Measurements from ENCODE around the gene SCUBE1. TPM values are rescaled to one million over a fixed set of nuclear protein-coding genes. Genes with fewer than 3 reads are reported as not detected.
A peak's percentile ranks its signal among the peaks of the same experiment; 100 is the strongest.

The SCUBE1 gene
- total RNA-seq, 4 donors from 2014 or later, result 33.3 to 109 (median 66.3) TPM

- TF ChIP-seq EP300 (IDR thresholded peaks at IDR 0.05), result no peak
- TF ChIP-seq POLR2AphosphoS5 (IDR thresholded peaks at IDR 0.05), result no peak
- TF ChIP-seq, protein P1, sequence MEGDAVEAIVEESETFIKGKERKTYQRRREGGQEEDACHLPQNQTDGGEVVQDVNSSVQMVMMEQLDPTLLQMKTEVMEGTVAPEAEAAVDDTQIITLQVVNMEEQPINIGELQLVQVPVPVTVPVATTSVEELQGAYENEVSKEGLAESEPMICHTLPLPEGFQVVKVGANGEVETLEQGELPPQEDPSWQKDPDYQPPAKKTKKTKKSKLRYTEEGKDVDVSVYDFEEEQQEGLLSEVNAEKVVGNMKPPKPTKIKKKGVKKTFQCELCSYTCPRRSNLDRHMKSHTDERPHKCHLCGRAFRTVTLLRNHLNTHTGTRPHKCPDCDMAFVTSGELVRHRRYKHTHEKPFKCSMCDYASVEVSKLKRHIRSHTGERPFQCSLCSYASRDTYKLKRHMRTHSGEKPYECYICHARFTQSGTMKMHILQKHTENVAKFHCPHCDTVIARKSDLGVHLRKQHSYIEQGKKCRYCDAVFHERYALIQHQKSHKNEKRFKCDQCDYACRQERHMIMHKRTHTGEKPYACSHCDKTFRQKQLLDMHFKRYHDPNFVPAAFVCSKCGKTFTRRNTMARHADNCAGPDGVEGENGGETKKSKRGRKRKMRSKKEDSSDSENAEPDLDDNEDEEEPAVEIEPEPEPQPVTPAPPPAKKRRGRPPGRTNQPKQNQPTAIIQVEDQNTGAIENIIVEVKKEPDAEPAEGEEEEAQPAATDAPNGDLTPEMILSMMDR (IDR thresholded peaks at IDR 0.05), result no peak
- no peak for TF ChIP-seq POLR2A (IDR thresholded peaks at IDR 0.05; ENCODE audit: low read depth)
- Histone ChIP-seq H3K27me3 (peaks cover 0 to 4% (median 0%) of the 10 kb centered on the region in 4 donors), H3K9me3 (no peaks in the 10 kb centered on the region), H3K4me3 (no peak overlapping the region), H3K36me3 (no peaks in the 10 kb centered on the region), H3K4me1 (peaks cover 0 to 67% (median 19%) of the 10 kb centered on the region in 4 donors), H3K27ac (replicated peaks in 1 of 4) (peak overlapping the region in 2 of 4 donors; percentile 18 to 19)
- intact Hi-C loops (cut with DNase I), result no loop called here
- no peak for DNase-seq (ENCODE audit: extremely low spot score)
- WGBS, result 60% methylated on average over 7 of the region's 7 CpGs
Observed at GRCh38 chr22:43330178-43331068, 12.7 kb downstream of the SCUBE1 start.

GRCh38 chr22:43329061-43329460, 14.1 kb downstream of the SCUBE1 start:
- Histone ChIP-seq H3K27me3 (peaks cover 0 to 4% (median 0%) of the 10 kb centered on the region in 4 donors), H3K4me1 (peaks cover 0 to 69% (median 19%) of the 10 kb centered on the region in 4 donors), H3K36me3 (no peaks in the 10 kb centered on the region), H3K4me3 (no peak overlapping the region), H3K9me3 (no peaks in the 10 kb centered on the region), H3K27ac (replicated peaks in 1 of 4) (no peak overlapping the region)
- no peak for TF ChIP-seq POLR2AphosphoS5 (IDR thresholded peaks at IDR 0.05)
- TF ChIP-seq, protein P1 (IDR thresholded peaks at IDR 0.05), result no peak
- TF ChIP-seq EP300 (IDR thresholded peaks at IDR 0.05), result no peak
- no peak for TF ChIP-seq POLR2A (IDR thresholded peaks at IDR 0.05; ENCODE audit: low read depth)
- 90% methylated on average over 4 of the region's 7 CpGs for WGBS
- no peak for DNase-seq (ENCODE audit: extremely low spot score)
- intact Hi-C loops (cut with DNase I), result no loop called here

DNA sequence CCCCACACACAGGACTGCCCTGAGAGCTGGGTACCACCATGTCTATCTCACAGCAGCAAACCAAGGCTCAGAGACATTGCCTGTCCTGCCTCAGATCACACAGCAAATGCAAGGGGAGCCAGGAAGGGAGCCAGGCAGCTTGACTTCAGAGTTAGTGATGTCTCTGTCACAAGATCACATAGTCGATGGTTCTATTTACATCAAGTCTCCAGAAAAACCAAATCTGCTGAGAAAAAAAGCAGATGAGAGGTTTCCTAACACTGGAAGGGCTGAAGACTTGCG, 16.1 kb downstream of the SCUBE1 start:
- intact Hi-C loops (cut with DNase I), result no loop called here
- H3K36me3 ChIP-seq, result no peaks in the 10 kb centered on the region
- WGBS, result 90% methylated on average over 1 of the region's 2 CpGs
- no peak for TF ChIP-seq POLR2A (IDR thresholded peaks at IDR 0.05; ENCODE audit: low read depth)
- no peak for DNase-seq (ENCODE audit: extremely low spot score)
- peaks cover 0 to 72% (median 19%) of the 10 kb centered on the region in 4 donors for H3K4me1 ChIP-seq
- no peaks in the 10 kb centered on the region for H3K9me3 ChIP-seq
- peaks cover 0 to 4% (median 0%) of the 10 kb centered on the region in 4 donors for H3K27me3 ChIP-seq
- no peak overlapping the region for H3K4me3 ChIP-seq
- H3K27ac ChIP-seq (replicated peaks in 1 of 4), result no peak overlapping the region

DNA sequence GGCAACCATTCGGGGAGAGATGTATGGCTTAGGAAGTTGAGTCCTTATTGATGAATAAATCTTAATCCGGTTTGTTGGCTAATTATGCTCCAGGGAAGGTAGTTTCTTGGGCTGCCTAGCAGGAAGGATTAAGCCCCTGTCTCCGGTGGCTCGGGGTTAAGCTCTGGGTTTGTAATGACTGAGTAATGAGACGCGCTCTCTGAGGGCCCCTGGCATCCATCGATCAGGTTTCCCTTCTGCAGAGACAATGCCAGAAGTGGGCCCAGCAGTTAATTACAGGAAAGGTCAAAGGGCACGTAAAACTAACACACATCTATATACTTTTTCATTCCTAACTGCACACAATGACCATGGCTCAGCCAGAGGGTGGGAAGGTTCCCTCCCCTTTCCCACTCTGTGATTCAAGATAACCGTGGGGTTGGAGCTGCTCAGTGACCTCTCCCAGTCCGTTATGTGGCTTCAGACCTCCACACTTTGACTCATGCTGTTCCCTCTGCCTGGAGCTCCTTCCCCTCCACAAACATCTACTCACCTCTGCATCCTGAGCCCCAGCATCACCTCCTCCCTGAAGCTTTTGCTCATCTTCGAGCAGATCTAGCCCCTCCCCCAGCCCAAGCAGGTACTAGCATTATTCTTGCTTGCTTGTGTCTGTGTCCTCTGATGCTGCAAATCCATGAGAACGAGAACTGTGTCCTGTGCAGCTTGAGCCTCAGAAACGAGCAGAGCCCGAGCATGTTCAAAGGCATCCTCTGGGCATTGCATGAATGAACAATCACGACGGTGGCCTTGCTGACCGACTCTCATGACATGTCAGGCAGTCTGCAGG, 16.6 kb downstream of the SCUBE1 start:
- H3K4me3 ChIP-seq, result no peak overlapping the region
- H3K9me3 ChIP-seq, result no peaks in the 10 kb centered on the region
- no peaks in the 10 kb centered on the region for H3K36me3 ChIP-seq
- H3K27me3 ChIP-seq, result peaks cover 0 to 4% (median 0%) of the 10 kb centered on the region in 4 donors
- TF ChIP-seq POLR2A (IDR thresholded peaks at IDR 0.05; ENCODE audit: low read depth) (no peak), POLR2AphosphoS5 (IDR thresholded peaks at IDR 0.05) (no peak), EP300 (IDR thresholded peaks at IDR 0.05) (no peak)
- TF ChIP-seq, protein P1 (IDR thresholded peaks at IDR 0.05), result no peak
- intact Hi-C loops (cut with DNase I), result no loop called here
- 77% methylated on average over 13 of the region's 17 CpGs for WGBS
- peaks cover 0 to 69% (median 18%) of the 10 kb centered on the region in 4 donors for H3K4me1 ChIP-seq
- no peak overlapping the region for H3K27ac ChIP-seq (replicated peaks in 1 of 4)
- DNase-seq (ENCODE audit: extremely low spot score), result no peak

GRCh38 chr22:43325176-43325575, 18.0 kb downstream of the SCUBE1 start:
- intact Hi-C loops (cut with DNase I), result no loop called here
- Histone ChIP-seq H3K36me3 (no peaks in the 10 kb centered on the region), H3K9me3 (no peaks in the 10 kb centered on the region), H3K4me3 (no peak overlapping the region), H3K4me1 (peaks cover 0 to 70% (median 19%) of the 10 kb centered on the region in 4 donors), H3K27ac (replicated peaks in 1 of 4) (no peak overlapping the region), H3K27me3 (peaks cover 0 to 4% (median 0%) of the 10 kb centered on the region in 4 donors)
- DNase-seq (ENCODE audit: extremely low spot score), result no peak
- 92% methylated on average over 13 of the region's 13 CpGs for WGBS
- TF ChIP-seq EP300 (IDR thresholded peaks at IDR 0.05), result no peak
- TF ChIP-seq, protein P1 (IDR thresholded peaks at IDR 0.05), result no peak
- TF ChIP-seq POLR2A (IDR thresholded peaks at IDR 0.05; ENCODE audit: low read depth), result no peak
- TF ChIP-seq POLR2AphosphoS5 (IDR thresholded peaks at IDR 0.05), result no peak
